CD1c-positive myeloid dendritic cell (primary cell): ENCODE data around the gene PGM5.
"Not testable (repeated sequence)": the region's sequence is repeated elsewhere in the genome, so short reads cannot be mapped to it uniquely, and the experiment has no call there.

Experiments
- DNase-seq: peaks from one replicate; pipeline ENCODE4 v3.0.0-alpha.2; 2016; ENCODE audit errors: extremely low spot score

Gene PGM5

GRCh38 chr9:68356380-68357118 is at the start of gene PGM5:
Gene PGM5, plus strand, starts transcription at chr9:68356611. Its CDS starts 517 bp downstream, at chr9:68357128.
- peak; percentile 30 for DNase-seq

GRCh38 chr9:68307127-68307526 is 49.3 kb upstream of the PGM5 start:
- not testable (repeated sequence) for DNase-seq

GRCh38 chr9:68307654-68308053 is 48.8 kb upstream of the PGM5 start:
- DNase-seq = not testable (repeated sequence)

GRCh38 chr9:68311208-68311607 is 45.2 kb upstream of the PGM5 start:
- DNase-seq = not testable (repeated sequence)

- not testable (repeated sequence) for DNase-seq
Observed at GRCh38 chr9:68318209-68318608, 38.2 kb upstream of the PGM5 start.

- not testable (repeated sequence) for DNase-seq
Observed at GRCh38 chr9:68323749-68324148, 32.7 kb upstream of the PGM5 start.

GRCh38 chr9:68324518-68324917 is 31.9 kb upstream of the PGM5 start:
- DNase-seq = not testable (repeated sequence)

- DNase-seq = not testable (repeated sequence)
Observed at GRCh38 chr9:68329106-68329505, 27.3 kb upstream of the PGM5 start.

GRCh38 chr9:68330531-68331173 is 25.8 kb upstream of the PGM5 start:
- DNase-seq = not testable (repeated sequence)

GRCh38 chr9:68332122-68332521 is 24.3 kb upstream of the PGM5 start:
- DNase-seq = not testable (repeated sequence)

- DNase-seq = not testable (repeated sequence)
Observed at GRCh38 chr9:68335935-68336334, 20.5 kb upstream of the PGM5 start.

GRCh38 chr9:68336639-68337339 is 19.6 kb upstream of the PGM5 start:
- not testable (repeated sequence) for DNase-seq

- DNase-seq = not testable (repeated sequence)
Observed at GRCh38 chr9:68338000-68338399, 18.4 kb upstream of the PGM5 start.

- DNase-seq = not testable (repeated sequence)
Observed at GRCh38 chr9:68342265-68343025, 14.0 kb upstream of the PGM5 start.

- not testable (repeated sequence) for DNase-seq
Observed at GRCh38 chr9:68343242-68343641, 13.2 kb upstream of the PGM5 start.

GRCh38 chr9:68343992-68344391 is 12.4 kb upstream of the PGM5 start:
- DNase-seq = not testable (repeated sequence)

GRCh38 chr9:68351689-68352088 is 4.7 kb upstream of the PGM5 start:
- DNase-seq = not testable (repeated sequence)

- not testable (repeated sequence) for DNase-seq
Observed at GRCh38 chr9:68355993-68356379, 425 bp upstream of the PGM5 start.

GRCh38 chr9:68357119-68357714 is 806 bp downstream of the PGM5 start:
- not testable (repeated sequence) for DNase-seq

GRCh38 chr9:68366933-68367547 is 10.6 kb downstream of the PGM5 start:
- DNase-seq = not testable (repeated sequence)

GRCh38 chr9:68375789-68376188 is 19.4 kb downstream of the PGM5 start:
- DNase-seq = not testable (repeated sequence)
